ENCODE measurements around the gene CEP95.

DNA sequence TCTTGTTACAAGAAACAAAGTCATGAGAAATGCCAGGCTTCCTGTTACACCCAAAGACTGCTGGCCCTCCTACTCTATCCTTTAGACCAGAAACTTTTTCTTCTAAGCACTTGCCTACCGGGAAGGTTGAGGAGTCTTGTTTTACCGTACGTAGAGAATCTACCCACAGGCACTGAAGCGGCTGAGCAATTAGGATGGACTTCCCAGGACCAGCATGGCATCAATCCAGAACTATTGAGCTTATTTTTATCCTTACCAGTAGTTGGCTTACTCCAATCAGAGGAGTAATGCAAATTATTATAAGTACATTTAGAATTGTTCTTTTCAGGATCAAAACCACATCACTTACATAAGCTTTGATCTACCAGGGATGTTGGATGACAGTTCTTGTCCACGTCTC lies 25.6 kb downstream of the CEP95 start:
- TF ChIP-seq CTCF (conservative IDR thresholded peaks at IDR 0.05) (no peak), EZH2 (IDR thresholded peaks at IDR 0.05; ENCODE audit: low read depth) (no peak)

All from PC-9 (cell line).